NB4 (cell line): ENCODE data around the gene LRRC8B.
A peak's percentile ranks its signal among the peaks of the same experiment; 100 is the strongest.
"Not testable (repeated sequence)": the region's sequence is repeated elsewhere in the genome, so short reads cannot be mapped to it uniquely, and the experiment has no call there.

Source experiments
- DNase-seq: peaks from one replicate; pipeline ENCODE4 v3.0.0; 2010; ENCODE audit warnings: low read depth
- H3K4me3 ChIP-seq: one replicate; pipeline ENCODE4 v1.5.1; 2011; ENCODE audit warnings: mild to moderate bottlenecking, low read depth, low read length, moderate library complexity
- CTCF ChIP-seq: IDR thresholded peaks from one replicate; pipeline ENCODE4 v1.5.1; 2012; ENCODE audit warnings: low read depth, low read length
- MAX ChIP-seq: IDR thresholded peaks from 2 replicates; pipeline ENCODE4 v1.6.1; 2011; ENCODE audit warnings: low read depth, low read length
- MYC ChIP-seq: IDR thresholded peaks from 2 replicates; pipeline ENCODE4 v1.6.1; 2011; ENCODE audit warnings: low read depth, low read length
- POLR2A ChIP-seq: IDR thresholded peaks from 2 replicates; pipeline ENCODE4 v1.6.1; 2011; ENCODE audit warnings: mild to moderate bottlenecking; ENCODE audit not compliant: insufficient read length; ENCODE audit errors: extremely low read depth

LRRC8B gene

GRCh38 chr1:89540406-89540970 lies 15.9 kb downstream of the LRRC8B start:
- TF ChIP-seq CTCF (no peak), POLR2A (no peak), MAX (no peak), MYC (no peak)
- DNase-seq = peak; percentile 24
- no peak overlapping the region for H3K4me3 ChIP-seq

- TF ChIP-seq MYC = no peak
- no peak for TF ChIP-seq POLR2A
- no peak for TF ChIP-seq CTCF
- TF ChIP-seq MAX = no peak
- no peak overlapping the region for H3K4me3 ChIP-seq
- DNase-seq = no peak
Measured at GRCh38 chr1:89542345-89542744, 17.7 kb downstream of the LRRC8B start.

- H3K4me3 ChIP-seq, DNase-seq: not testable (repeated sequence)
Measured at GRCh38 chr1:89543632-89544031, 19.0 kb downstream of the LRRC8B start.

- DNase-seq = peak; percentile 50
- TF ChIP-seq POLR2A = no peak
- no peak for TF ChIP-seq MAX
- no peak for TF ChIP-seq CTCF
- TF ChIP-seq MYC = no peak
- H3K4me3 ChIP-seq = no peak overlapping the region
Measured at GRCh38 chr1:89545264-89546038, 20.8 kb downstream of the LRRC8B start.

- no peak for DNase-seq
- no peak overlapping the region for H3K4me3 ChIP-seq
- TF ChIP-seq POLR2A = no peak
- no peak for TF ChIP-seq MYC
- no peak for TF ChIP-seq CTCF
- TF ChIP-seq MAX = no peak
Measured at GRCh38 chr1:89546082-89546889, 21.7 kb downstream of the LRRC8B start.

GRCh38 chr1:89546934-89547562 lies 22.4 kb downstream of the LRRC8B start:
- TF ChIP-seq MYC (no peak), CTCF (no peak), POLR2A (no peak), MAX (no peak)
- DNase-seq = no peak
- H3K4me3 ChIP-seq = no peak overlapping the region
